GM18505 (cell line): ENCODE measurements around the gene SF1.

Experiments
- ATAC-seq: cut with Tn5 transposase; IDR thresholded peaks from one replicate; pipeline ENCODE4 v1.9.1; 2021; ENCODE audit not compliant: unreplicated experiment
- POLR2A ChIP-seq: IDR thresholded peaks from 4 replicates; pipeline ENCODE4 v1.6.1; 2011; ENCODE audit warnings: borderline replicate concordance; ENCODE audit not compliant: insufficient read depth, insufficient read length; ENCODE audit errors: extremely low read depth

SF1 gene

GRCh38 chr11:64796047-64796756, 17.9 kb upstream of the SF1 start:
- no peak for TF ChIP-seq POLR2A
- ATAC-seq: no peak

- no peak for ATAC-seq
- TF ChIP-seq POLR2A: no peak
Measured at GRCh38 chr11:64794526-64794925, 16.2 kb upstream of the SF1 start.

- no peak for ATAC-seq
- TF ChIP-seq POLR2A: no peak
Measured at GRCh38 chr11:64793271-64794160, 15.2 kb upstream of the SF1 start.

GRCh38 chr11:64792482-64792881, 14.1 kb upstream of the SF1 start:
- no peak for ATAC-seq
- TF ChIP-seq POLR2A: no peak

- ATAC-seq: no peak
- TF ChIP-seq POLR2A: no peak
Measured at GRCh38 chr11:64791781-64792291, 13.5 kb upstream of the SF1 start.

- TF ChIP-seq POLR2A: no peak
- no peak for ATAC-seq
Measured at GRCh38 chr11:64790205-64791095, 12.1 kb upstream of the SF1 start.

GRCh38 chr11:64789331-64790204, 11.2 kb upstream of the SF1 start:
- TF ChIP-seq POLR2A: no peak
- no peak for ATAC-seq

GRCh38 chr11:64788321-64789215, 10.2 kb upstream of the SF1 start:
- no peak for ATAC-seq

GRCh38 chr11:64787526-64788320, 9.4 kb upstream of the SF1 start:
- ATAC-seq: no peak
- TF ChIP-seq POLR2A: peak; percentile 15

More at GRCh38 chr11:64788321-64789215, 10.2 kb upstream of the SF1 start:
- no peak for TF ChIP-seq POLR2A

- ATAC-seq: no peak
- TF ChIP-seq POLR2A: no peak
Measured at GRCh38 chr11:64786308-64786707, 8.0 kb upstream of the SF1 start.

GRCh38 chr11:64784813-64785581, 6.7 kb upstream of the SF1 start:
- ATAC-seq: no peak
- no peak for TF ChIP-seq POLR2A

- peak; percentile 29 for ATAC-seq
- no peak for TF ChIP-seq POLR2A
Measured at GRCh38 chr11:64778223-64778472, 194 bp downstream of the SF1 start.
